ENCODE results near the gene CIAO1. TPM values are rescaled to one million over a fixed set of nuclear protein-coding genes. Genes with fewer than 3 reads are reported as not detected.

The CIAO1 gene
- total and polyA plus RNA-seq, 4 donors, result 43.0 to 80.4 (median 47.0) TPM

DNA sequence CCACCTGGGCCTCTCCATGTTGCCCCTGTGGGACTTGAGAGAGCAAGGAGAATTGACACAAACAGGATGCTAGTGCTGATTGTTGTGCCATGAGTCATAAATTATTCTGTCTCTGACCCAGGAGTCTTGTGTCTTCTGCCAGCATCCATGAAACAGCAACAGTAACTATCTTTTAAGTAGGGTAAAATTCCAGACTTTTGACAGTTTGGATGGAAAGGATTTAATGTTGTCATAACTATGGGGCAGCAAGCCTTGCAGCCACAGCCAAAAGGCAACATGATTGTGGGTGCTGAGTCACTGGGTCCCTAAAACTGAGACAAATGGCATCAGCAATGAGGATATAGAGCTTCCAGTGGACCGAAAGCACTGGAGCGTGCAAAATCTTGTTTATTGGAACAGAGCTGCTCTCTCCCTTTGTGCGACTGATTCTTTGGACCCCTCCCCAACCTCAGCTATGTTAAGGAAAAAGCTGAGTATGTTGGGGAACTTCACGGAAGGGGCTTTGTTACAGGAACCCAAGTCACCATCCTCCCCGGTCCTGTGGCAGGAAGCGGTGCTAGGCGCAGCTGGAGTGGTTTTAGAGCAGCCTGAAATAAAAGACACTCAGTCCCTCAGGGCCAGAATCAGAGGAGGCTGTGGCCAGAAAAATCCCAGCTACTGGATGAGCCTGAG lies 49.5 kb downstream of the CIAO1 start:
- Histone ChIP-seq H3K4me3 (ENCODE audit: low read depth in 1 of 3, low read length in 3 of 3) (no peak overlapping the region), H3K27ac (ENCODE audit: low read depth in 1 of 2, low read length in 2 of 2) (no peak overlapping the region), H3K4me1 (ENCODE audit: control insufficient read depth in 4 of 4, insufficient read depth in 4 of 4, low read length in 3 of 4) (no peaks in the 10 kb centered on the region), H3K27me3 (ENCODE audit: control insufficient read depth in 4 of 4, insufficient read depth in 4 of 4, low read length in 3 of 4) (no peaks in the 10 kb centered on the region), H3K36me3 (ENCODE audit: control insufficient read depth in 4 of 4, insufficient read depth in 3 of 4, low read depth in 1 of 4, low read length in 3 of 4) (no peaks in the 10 kb centered on the region), H3K9me3 (ENCODE audit: control insufficient read depth in 4 of 4, low read length in 3 of 4) (no peaks in the 10 kb centered on the region), H3K9ac (ENCODE audit: low read depth in 1 of 2, low read length in 2 of 2) (no peak overlapping the region)
- TF ChIP-seq HNF4A (conservative IDR thresholded peaks at IDR 0.05) (no peak), EGR1 (IDR thresholded peaks at IDR 0.05; ENCODE audit: low read depth in 2 of 2) (no peak), RAD21 (IDR thresholded peaks at IDR 0.05) (no peak), NR2F2 (IDR thresholded peaks at IDR 0.05) (no peak), HNF4G (IDR thresholded peaks at IDR 0.05) (no peak)
- 74% methylated on average over 7 of the region's 7 CpGs for WGBS
- DNase-seq (ENCODE audit: low spot score), result no peak

DNA sequence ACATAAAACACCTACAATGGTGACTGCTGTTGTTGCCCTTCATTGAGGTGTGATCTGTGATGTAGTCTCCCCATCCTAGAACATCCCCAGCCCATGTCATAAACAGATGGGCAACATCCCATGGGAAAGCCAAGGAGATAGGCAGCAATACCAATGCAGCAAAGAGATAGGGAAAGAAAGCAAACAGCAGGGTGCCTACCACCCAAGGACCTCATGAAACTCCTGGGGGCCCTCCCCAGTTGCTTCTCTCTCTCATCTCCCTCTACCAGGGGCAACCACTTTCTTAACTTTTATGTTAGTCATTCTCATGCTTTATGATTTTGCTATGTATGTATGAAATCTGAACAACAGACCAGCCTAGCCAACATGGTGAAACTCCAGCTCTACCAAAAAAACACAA lies 51.0 kb downstream of the CIAO1 start:
- no peaks in the 10 kb centered on the region for H3K9me3 ChIP-seq (ENCODE audit: control insufficient read depth in 4 of 4, low read length in 3 of 4)
- H3K4me1 ChIP-seq (ENCODE audit: control insufficient read depth in 4 of 4, insufficient read depth in 4 of 4, low read length in 3 of 4), result peaks cover 0 to 14% (median 10%) of the 10 kb centered on the region in 4 donors
- no peak overlapping the region for H3K4me3 ChIP-seq (ENCODE audit: low read depth in 1 of 3, low read length in 3 of 3)
- no peak overlapping the region for H3K9ac ChIP-seq (ENCODE audit: low read depth in 1 of 2, low read length in 2 of 2)
- no peaks in the 10 kb centered on the region for H3K27me3 ChIP-seq (ENCODE audit: control insufficient read depth in 4 of 4, insufficient read depth in 4 of 4, low read length in 3 of 4)
- no peak for DNase-seq (ENCODE audit: low spot score)
- H3K27ac ChIP-seq (ENCODE audit: low read depth in 1 of 2, low read length in 2 of 2), result no peak overlapping the region
- H3K36me3 ChIP-seq (ENCODE audit: control insufficient read depth in 4 of 4, insufficient read depth in 3 of 4, low read depth in 1 of 4, low read length in 3 of 4), result no peaks in the 10 kb centered on the region
- TF ChIP-seq, protein P1, sequence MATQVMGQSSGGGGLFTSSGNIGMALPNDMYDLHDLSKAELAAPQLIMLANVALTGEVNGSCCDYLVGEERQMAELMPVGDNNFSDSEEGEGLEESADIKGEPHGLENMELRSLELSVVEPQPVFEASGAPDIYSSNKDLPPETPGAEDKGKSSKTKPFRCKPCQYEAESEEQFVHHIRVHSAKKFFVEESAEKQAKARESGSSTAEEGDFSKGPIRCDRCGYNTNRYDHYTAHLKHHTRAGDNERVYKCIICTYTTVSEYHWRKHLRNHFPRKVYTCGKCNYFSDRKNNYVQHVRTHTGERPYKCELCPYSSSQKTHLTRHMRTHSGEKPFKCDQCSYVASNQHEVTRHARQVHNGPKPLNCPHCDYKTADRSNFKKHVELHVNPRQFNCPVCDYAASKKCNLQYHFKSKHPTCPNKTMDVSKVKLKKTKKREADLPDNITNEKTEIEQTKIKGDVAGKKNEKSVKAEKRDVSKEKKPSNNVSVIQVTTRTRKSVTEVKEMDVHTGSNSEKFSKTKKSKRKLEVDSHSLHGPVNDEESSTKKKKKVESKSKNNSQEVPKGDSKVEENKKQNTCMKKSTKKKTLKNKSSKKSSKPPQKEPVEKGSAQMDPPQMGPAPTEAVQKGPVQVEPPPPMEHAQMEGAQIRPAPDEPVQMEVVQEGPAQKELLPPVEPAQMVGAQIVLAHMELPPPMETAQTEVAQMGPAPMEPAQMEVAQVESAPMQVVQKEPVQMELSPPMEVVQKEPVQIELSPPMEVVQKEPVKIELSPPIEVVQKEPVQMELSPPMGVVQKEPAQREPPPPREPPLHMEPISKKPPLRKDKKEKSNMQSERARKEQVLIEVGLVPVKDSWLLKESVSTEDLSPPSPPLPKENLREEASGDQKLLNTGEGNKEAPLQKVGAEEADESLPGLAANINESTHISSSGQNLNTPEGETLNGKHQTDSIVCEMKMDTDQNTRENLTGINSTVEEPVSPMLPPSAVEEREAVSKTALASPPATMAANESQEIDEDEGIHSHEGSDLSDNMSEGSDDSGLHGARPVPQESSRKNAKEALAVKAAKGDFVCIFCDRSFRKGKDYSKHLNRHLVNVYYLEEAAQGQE (IDR thresholded peaks at IDR 0.05), result no peak
- TF ChIP-seq, protein P2, sequence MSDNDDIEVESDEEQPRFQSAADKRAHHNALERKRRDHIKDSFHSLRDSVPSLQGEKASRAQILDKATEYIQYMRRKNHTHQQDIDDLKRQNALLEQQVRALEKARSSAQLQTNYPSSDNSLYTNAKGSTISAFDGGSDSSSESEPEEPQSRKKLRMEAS (IDR thresholded peaks at IDR 0.05), result no peak
- TF ChIP-seq, protein P3, sequence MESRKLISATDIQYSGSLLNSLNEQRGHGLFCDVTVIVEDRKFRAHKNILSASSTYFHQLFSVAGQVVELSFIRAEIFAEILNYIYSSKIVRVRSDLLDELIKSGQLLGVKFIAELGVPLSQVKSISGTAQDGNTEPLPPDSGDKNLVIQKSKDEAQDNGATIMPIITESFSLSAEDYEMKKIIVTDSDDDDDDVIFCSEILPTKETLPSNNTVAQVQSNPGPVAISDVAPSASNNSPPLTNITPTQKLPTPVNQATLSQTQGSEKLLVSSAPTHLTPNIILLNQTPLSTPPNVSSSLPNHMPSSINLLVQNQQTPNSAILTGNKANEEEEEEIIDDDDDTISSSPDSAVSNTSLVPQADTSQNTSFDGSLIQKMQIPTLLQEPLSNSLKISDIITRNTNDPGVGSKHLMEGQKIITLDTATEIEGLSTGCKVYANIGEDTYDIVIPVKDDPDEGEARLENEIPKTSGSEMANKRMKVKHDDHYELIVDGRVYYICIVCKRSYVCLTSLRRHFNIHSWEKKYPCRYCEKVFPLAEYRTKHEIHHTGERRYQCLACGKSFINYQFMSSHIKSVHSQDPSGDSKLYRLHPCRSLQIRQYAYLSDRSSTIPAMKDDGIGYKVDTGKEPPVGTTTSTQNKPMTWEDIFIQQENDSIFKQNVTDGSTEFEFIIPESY (IDR thresholded peaks at IDR 0.05), result no peak
- TF ChIP-seq GABPA (IDR thresholded peaks at IDR 0.05 in 1 of 2, conservative IDR thresholded peaks at IDR 0.05 in 1 of 2) (no peak), TAF1 (conservative IDR thresholded peaks at IDR 0.05) (no peak), HNF4G (IDR thresholded peaks at IDR 0.05) (no peak), FOXA1 (IDR thresholded peaks at IDR 0.05) (no peak), SP1 (IDR thresholded peaks at IDR 0.05) (no peak), JUND (IDR thresholded peaks at IDR 0.05) (no peak), RAD21 (IDR thresholded peaks at IDR 0.05) (no peak), NR2F2 (IDR thresholded peaks at IDR 0.05) (no peak), YY1 (IDR thresholded peaks at IDR 0.05) (no peak), HNF4A (conservative IDR thresholded peaks at IDR 0.05) (no peak), RXRA (IDR thresholded peaks at IDR 0.05) (no peak), FOXA2 (IDR thresholded peaks at IDR 0.05) (no peak)
- TF ChIP-seq, protein P4, sequence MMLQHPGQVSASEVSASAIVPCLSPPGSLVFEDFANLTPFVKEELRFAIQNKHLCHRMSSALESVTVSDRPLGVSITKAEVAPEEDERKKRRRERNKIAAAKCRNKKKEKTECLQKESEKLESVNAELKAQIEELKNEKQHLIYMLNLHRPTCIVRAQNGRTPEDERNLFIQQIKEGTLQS (IDR thresholded peaks at IDR 0.05), result no peak
- TF ChIP-seq, protein P5, sequence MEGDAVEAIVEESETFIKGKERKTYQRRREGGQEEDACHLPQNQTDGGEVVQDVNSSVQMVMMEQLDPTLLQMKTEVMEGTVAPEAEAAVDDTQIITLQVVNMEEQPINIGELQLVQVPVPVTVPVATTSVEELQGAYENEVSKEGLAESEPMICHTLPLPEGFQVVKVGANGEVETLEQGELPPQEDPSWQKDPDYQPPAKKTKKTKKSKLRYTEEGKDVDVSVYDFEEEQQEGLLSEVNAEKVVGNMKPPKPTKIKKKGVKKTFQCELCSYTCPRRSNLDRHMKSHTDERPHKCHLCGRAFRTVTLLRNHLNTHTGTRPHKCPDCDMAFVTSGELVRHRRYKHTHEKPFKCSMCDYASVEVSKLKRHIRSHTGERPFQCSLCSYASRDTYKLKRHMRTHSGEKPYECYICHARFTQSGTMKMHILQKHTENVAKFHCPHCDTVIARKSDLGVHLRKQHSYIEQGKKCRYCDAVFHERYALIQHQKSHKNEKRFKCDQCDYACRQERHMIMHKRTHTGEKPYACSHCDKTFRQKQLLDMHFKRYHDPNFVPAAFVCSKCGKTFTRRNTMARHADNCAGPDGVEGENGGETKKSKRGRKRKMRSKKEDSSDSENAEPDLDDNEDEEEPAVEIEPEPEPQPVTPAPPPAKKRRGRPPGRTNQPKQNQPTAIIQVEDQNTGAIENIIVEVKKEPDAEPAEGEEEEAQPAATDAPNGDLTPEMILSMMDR (IDR thresholded peaks at IDR 0.05; ENCODE audit: low read depth, low read length, missing input control), result no peak

All from liver (tissue), 9 donors.